OCI-LY7 (cell line): ENCODE data around the gene SLC39A7. TPM values are rescaled to one million over a fixed set of nuclear protein-coding genes. Genes with fewer than 3 reads are reported as not detected.

Experiments used
- BruUV-seq: library from RNA; stranded (reverse); fragments of 400-500 nt; replicated peaks from 2 replicates; lab custom pipeline; 2021; lab: Mats Ljungman, UMichigan
- CTCF ChIA-PET: fragments of 300-600 bp; sonication (Branson Sonifier 250); formaldehyde crosslinking; loops from one replicate; lab custom pipeline; 2022; ENCODE audit warnings: antibody characterized with exemption; ENCODE audit not compliant: unreplicated experiment; lab: Charles Lee
- POLR2A ChIA-PET: fragments of 300-600 bp; sonication (Branson Sonifier 250); formaldehyde crosslinking; loops from one replicate; lab custom pipeline; 2022; ENCODE audit warnings: antibody characterized with exemption; lab: Charles Lee
- DNase-seq: peaks from one replicate; pipeline ENCODE4 v3.0.0-alpha.2; 2015; ENCODE audit warnings: low spot score
- H2AFZ ChIP-seq: fragments of 200-600 bp; sonication (generic), shearing (Covaris generic); 2 replicates; pipeline ENCODE4 v1.6.1; 2014; ENCODE audit warnings: mild to moderate bottlenecking, antibody characterized with exemption, low read length, moderate library complexity
- H3K27ac ChIP-seq: fragments of 200-600 bp; sonication (generic); 2 replicates; pipeline ENCODE4 v1.5.1; 2014; ENCODE audit warnings: mixed run types, low read depth, mild to moderate bottlenecking, moderate library complexity, low read length, inconsistent platforms; ENCODE audit not compliant: poor library complexity, severe bottlenecking
- H3K36me3 ChIP-seq: fragments of 200-600 bp; sonication (generic); 2 replicates; pipeline ENCODE4 v1.6.1; 2014; ENCODE audit warnings: mild to moderate bottlenecking, antibody characterized with exemption, low read length, moderate library complexity, mixed read lengths; ENCODE audit not compliant: insufficient read depth
- H3K4me1 ChIP-seq: fragments of 200-600 bp; sonication (generic); 2 replicates; pipeline ENCODE4 v1.5.1; 2014; ENCODE audit warnings: mild to moderate bottlenecking, low read length; ENCODE audit not compliant: insufficient read depth, poor library complexity, severe bottlenecking
- H3K4me2 ChIP-seq: fragments of 200-600 bp; sonication (generic); 2 replicates; pipeline ENCODE4 v1.6.1; 2014; ENCODE audit warnings: mild to moderate bottlenecking, low read length
- H3K4me3 ChIP-seq: fragments of 200-600 bp; sonication (generic); 2 replicates; pipeline ENCODE4 v1.5.1; 2014; ENCODE audit warnings: mild to moderate bottlenecking, low read depth, low read length; ENCODE audit not compliant: poor library complexity, severe bottlenecking
- H3K79me2 ChIP-seq: fragments of 200-600 bp; sonication (generic); 2 replicates; pipeline ENCODE4 v1.6.1; 2016; ENCODE audit warnings: low read depth, mild to moderate bottlenecking, low read length, moderate library complexity, mixed read lengths; ENCODE audit not compliant: insufficient read depth
- H3K9me2 ChIP-seq: fragments of 200-600 bp; sonication (generic); 2 replicates; pipeline ENCODE4 v1.6.1; 2016; ENCODE audit warnings: mild to moderate bottlenecking, low read length, mixed read lengths; ENCODE audit not compliant: insufficient read depth
- H3K9me3 ChIP-seq: fragments of 200-600 bp; sonication (generic); 2 replicates; pipeline ENCODE4 v1.6.1; 2014; ENCODE audit warnings: mild to moderate bottlenecking, mixed run types, low read length, mixed read lengths
- H4K20me1 ChIP-seq: fragments of 200-600 bp; sonication (generic); 2 replicates; pipeline ENCODE4 v1.6.1; 2014; ENCODE audit warnings: mild to moderate bottlenecking, antibody characterized with exemption, low read length, moderate library complexity, mixed read lengths; ENCODE audit not compliant: insufficient read depth
- EZH2phosphoT487 ChIP-seq: fragments of 200-600 bp; sonication (generic); IDR thresholded peaks from 2 replicates; pipeline ENCODE4 v1.6.1; 2018; ENCODE audit warnings: low read depth, borderline replicate concordance, mild to moderate bottlenecking, mixed run types, antibody characterized with exemption, low read length, moderate library complexity, mixed read lengths
- intact Hi-C: fragments of 100-400 bp; cut with micrococcal nuclease; formaldehyde crosslinking; loops from one replicate; pipeline ENCODE4 v1.10.0; 2022; ENCODE audit not compliant: unreplicated experiment
- total RNA-seq, 2 experiments: library from RNA; depleted of rRNA in 1 of 2; stranded (reverse); fragments of >200 nt in 1 of 2; shearing (Covaris generic) in 1 of 2; gene quantifications; 2 replicates each; pipeline ENCODE4 v1.2.3, GENCODE V29; 2014 to 2022
- TF ChIP-seq, protein P1 (sequence below): fragments of 200-600 bp; sonication (generic); conservative IDR thresholded peaks from 2 replicates; pipeline ENCODE4 v1.5.1; 2014; ENCODE audit warnings: mild to moderate bottlenecking, antibody characterized with exemption, low read length, moderate library complexity, mixed read lengths

SLC39A7 gene
- total RNA-seq, 2 experiments from 2014 or later: 22.9 to 53.2 TPM

DNA sequence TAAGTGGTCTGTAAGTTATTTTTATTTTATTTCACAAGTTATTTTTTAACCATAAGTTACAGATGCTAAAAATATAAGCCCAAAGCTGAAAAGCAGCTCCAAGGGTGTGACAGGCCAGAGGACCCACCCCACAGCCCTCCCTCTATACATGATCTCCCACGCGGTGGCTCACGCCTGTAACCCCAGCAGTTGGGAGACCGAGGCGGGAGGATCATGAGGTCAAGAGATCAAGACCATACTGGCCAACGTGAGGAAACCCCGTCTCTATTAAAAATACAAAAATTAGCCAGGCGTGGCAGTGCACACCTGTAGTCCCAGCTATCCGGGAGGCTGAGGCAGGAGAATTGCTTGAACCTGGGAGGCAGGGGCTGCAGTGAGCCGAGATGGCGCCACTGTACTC, 40.6 kb upstream of the SLC39A7 start:
- Histone ChIP-seq H3K9me2 (no peaks in the 10 kb centered on the region), H3K9me3 (no peaks in the 10 kb centered on the region), H4K20me1 (no peaks in the 10 kb centered on the region), H3K79me2 (no peaks in the 10 kb centered on the region), H3K27ac (no peak overlapping the region), H3K4me2 (no peak overlapping the region), H3K4me3 (no peak overlapping the region), H2AFZ (no peak overlapping the region), H3K4me1 (peaks cover 7% of the 10 kb centered on the region), H3K36me3 (no peaks in the 10 kb centered on the region)
- POLR2A ChIA-PET: interaction anchor here (1.1 kb wide), 1 partner anchor 10 kb away, joined by 4 read pairs; no protein-coding TSS in a partner anchor
- CTCF ChIA-PET: no interaction called here
- DNase-seq: no peak
- no peak for TF ChIP-seq EZH2phosphoT487
- TF ChIP-seq, protein P1, sequence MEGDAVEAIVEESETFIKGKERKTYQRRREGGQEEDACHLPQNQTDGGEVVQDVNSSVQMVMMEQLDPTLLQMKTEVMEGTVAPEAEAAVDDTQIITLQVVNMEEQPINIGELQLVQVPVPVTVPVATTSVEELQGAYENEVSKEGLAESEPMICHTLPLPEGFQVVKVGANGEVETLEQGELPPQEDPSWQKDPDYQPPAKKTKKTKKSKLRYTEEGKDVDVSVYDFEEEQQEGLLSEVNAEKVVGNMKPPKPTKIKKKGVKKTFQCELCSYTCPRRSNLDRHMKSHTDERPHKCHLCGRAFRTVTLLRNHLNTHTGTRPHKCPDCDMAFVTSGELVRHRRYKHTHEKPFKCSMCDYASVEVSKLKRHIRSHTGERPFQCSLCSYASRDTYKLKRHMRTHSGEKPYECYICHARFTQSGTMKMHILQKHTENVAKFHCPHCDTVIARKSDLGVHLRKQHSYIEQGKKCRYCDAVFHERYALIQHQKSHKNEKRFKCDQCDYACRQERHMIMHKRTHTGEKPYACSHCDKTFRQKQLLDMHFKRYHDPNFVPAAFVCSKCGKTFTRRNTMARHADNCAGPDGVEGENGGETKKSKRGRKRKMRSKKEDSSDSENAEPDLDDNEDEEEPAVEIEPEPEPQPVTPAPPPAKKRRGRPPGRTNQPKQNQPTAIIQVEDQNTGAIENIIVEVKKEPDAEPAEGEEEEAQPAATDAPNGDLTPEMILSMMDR: no peak
- BruUV-seq: no TSS peak
- intact Hi-C loops: loop anchor here (2.0 kb wide), 1 partner anchor 37 kb away; no protein-coding TSS in a partner anchor

DNA sequence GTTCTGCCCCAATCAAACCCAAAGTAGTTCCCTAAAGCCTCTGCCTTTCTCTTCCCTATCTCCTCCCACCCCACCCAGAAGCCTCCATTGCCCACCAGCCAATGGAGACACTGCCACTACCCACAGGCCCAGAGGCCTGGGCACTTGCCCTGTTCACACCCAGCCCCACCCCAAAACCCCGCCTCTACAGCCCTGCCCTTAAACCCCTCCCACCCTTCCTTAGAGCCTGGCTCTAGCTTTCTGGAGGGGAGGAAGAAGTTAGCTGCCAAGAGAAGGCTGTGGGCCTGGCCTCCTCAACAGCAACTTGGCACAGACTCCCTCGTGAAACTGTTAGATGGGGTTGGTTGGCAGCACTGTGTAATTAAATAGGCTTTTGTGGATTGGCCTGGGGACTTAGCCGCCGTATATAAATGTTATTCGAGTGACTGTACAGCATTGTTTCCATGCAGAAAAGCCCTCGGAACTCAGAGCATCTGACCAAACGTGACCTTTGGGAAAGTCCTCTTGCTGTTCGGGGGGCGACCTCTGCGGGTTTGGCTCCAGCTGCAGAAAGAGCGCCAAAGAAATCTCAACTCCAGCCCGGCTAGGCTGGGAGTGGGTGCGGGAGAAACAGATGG, 39.8 kb upstream of the SLC39A7 start:
- no peak for DNase-seq
- peak overlapping the region; percentile 80; the same call in 1 of the 2 replicates for H2AFZ ChIP-seq
- no peak for TF ChIP-seq EZH2phosphoT487
- TF ChIP-seq, protein P1: no peak
- CTCF ChIA-PET: no interaction called here
- intact Hi-C loops: loop anchor here (1.0 to 2.0 kb wide), 2 partner anchors 36 to 87 kb away; no protein-coding TSS in a partner anchor
- H3K9me2 ChIP-seq: no peaks in the 10 kb centered on the region
- H3K27ac ChIP-seq: no peak overlapping the region
- no TSS peak for BruUV-seq
- no peaks in the 10 kb centered on the region for H3K79me2 ChIP-seq
- peaks cover 7% of the 10 kb centered on the region for H3K4me1 ChIP-seq
- no peaks in the 10 kb centered on the region for H4K20me1 ChIP-seq
- H3K36me3 ChIP-seq: no peaks in the 10 kb centered on the region
- POLR2A ChIA-PET: interaction anchor here (0.7 kb wide), 1 partner anchor 75 kb away, joined by 4 read pairs; no protein-coding TSS in a partner anchor
- peak overlapping the region; percentile 68; the same call in 1 of the 2 replicates for H3K4me2 ChIP-seq
- no peak overlapping the region for H3K4me3 ChIP-seq
- H3K9me3 ChIP-seq: no peaks in the 10 kb centered on the region
